Upper lobe of left lung (tissue), 6 donors: ENCODE data around the gene RAPH1. TPM values are rescaled to one million over a fixed set of nuclear protein-coding genes. Genes with fewer than 3 reads are reported as not detected.

Experiments used
- ATAC-seq, 2 donors: fragments of 200-7000 bp; cut with Tn5 transposase; one replicate each; pipeline ENCODE4 v1.9.1; 2022; ENCODE audit warnings: mild to moderate bottlenecking in 2 of 2, moderate library complexity in 2 of 2; ENCODE audit not compliant: low FRiP score in 2 of 2
- DNase-seq, 2 donors: peaks; one replicate each; pipeline ENCODE4 v3.0.0-alpha.2; 2019 to 2020
- H3K27ac ChIP-seq, 4 donors: fragments of 200-600 bp; sonication (generic); one replicate each; pipeline ENCODE4 v1.5.1; 2016 to 2019
- H3K27me3 ChIP-seq, 4 donors: fragments of 200-600 bp; sonication (generic); one replicate each; pipeline ENCODE4 v1.5.1; 2017 to 2019
- H3K36me3 ChIP-seq, 4 donors: fragments of 200-600 bp; sonication (generic); one replicate each; pipeline ENCODE4 v1.5.1; 2016 to 2019
- H3K4me1 ChIP-seq, 4 donors: fragments of 200-600 bp; sonication (generic); one replicate each; pipeline ENCODE4 v1.5.1; 2018 to 2019
- H3K4me3 ChIP-seq, 4 donors: fragments of 200-600 bp; sonication (generic); one replicate each; pipeline ENCODE4 v1.5.1; 2017 to 2019; ENCODE audit warnings: mild to moderate bottlenecking in 2 of 4, moderate library complexity in 1 of 4
- H3K9me3 ChIP-seq, 4 donors: fragments of 200-600 bp; sonication (generic); one replicate each; pipeline ENCODE4 v1.5.1; 2018 to 2019
- EP300 ChIP-seq, 4 donors: sonication (generic); formaldehyde crosslinking; IDR thresholded peaks; one replicate each; pipeline ENCODE4 v1.5.1; 2017; ENCODE audit warnings: antibody characterized with exemption in 4 of 4, control low read depth in 2 of 4
- POLR2A ChIP-seq, 4 donors: fragments of 450-650 bp; IDR thresholded peaks; one replicate each; pipeline ENCODE4 v1.5.1; 2016 to 2017; ENCODE audit warnings: antibody characterized with exemption in 4 of 4, mild to moderate bottlenecking in 2 of 4
- POLR2AphosphoS5 ChIP-seq, 2 donors: sonication (generic); formaldehyde crosslinking; IDR thresholded peaks; one replicate each; pipeline ENCODE4 v1.5.1; 2017; ENCODE audit warnings: antibody characterized with exemption in 2 of 2
- WGBS, 2 donors: methylation state at CpG; one replicate each; pipeline ENCODE4 v1.1.5; 2017 to 2018; 5-methylcytosine and 5-hydroxymethylcytosine counted together
- total RNA-seq, 6 donors: library from RNA; depleted of rRNA in 4 of 6; stranded (reverse); fragments of >200 nt in 4 of 6; gene quantifications; one replicate each; pipeline versions ENCODE4 v1.1.0 to v1.2.1, GENCODE V29; 2016 to 2021
- TF ChIP-seq, protein P1 (sequence below), 6 experiments: fragments of 450-650 bp in 4 of 6; fragments of 200-600 bp in 2 of 6; sonication (generic) in 2 of 6; IDR thresholded peaks; one replicate each; pipeline ENCODE4 v1.5.1; 2016 to 2019; ENCODE audit warnings: antibody characterized with exemption in 6 of 6
- donor health status: DM: no; HTN: no; CAD: no; lungs with moderate emphysema.
- donor health status: DM: no; HTN: yes; CAD: no; lungs with severe emphysema.

Gene RAPH1
- total RNA-seq, 6 donors from 2014 or later, result 52.1 to 144 (median 65.6) TPM

DNA sequence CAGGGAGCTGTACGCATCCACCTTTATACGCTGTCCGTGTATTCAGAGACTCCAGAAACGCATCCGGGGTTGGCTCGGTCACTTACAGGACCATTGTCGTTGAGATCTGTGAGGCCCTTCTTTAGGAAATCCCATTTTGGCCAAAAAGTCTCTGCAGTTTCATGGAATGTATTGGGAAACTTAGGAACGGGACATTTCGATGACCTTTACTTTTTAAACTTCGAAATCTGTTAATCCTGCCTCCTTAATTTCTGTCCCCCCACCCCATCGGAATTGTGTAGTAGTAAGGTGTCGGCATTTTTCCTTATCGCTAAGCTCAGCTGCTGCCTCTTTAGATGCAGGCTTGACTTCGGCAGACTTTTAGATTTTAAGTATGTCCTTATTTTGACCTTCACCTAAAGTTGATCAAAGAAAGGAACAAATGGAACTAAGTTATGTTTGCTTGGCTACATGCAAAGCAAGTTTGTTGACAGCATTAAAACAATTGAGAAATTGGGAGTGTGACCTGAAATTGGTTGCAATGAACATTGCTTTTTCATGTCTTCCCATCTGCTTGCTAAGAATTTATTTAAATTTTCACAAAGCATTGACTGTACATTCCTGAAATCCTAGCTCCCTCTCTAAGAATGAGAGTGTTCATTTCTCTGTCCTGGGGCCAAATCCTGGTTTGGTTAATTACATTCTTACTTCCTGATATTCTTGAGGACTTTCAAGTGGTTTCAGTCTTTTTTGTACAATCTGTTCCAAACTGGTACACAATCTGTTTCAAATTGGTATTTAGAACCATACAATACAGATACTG is 884 bp upstream of the RAPH1 start:
- 13 to 23% methylated on average over 14 of the region's 14 CpGs for WGBS, 2 donors
- DNase-seq, result no peak

DNA sequence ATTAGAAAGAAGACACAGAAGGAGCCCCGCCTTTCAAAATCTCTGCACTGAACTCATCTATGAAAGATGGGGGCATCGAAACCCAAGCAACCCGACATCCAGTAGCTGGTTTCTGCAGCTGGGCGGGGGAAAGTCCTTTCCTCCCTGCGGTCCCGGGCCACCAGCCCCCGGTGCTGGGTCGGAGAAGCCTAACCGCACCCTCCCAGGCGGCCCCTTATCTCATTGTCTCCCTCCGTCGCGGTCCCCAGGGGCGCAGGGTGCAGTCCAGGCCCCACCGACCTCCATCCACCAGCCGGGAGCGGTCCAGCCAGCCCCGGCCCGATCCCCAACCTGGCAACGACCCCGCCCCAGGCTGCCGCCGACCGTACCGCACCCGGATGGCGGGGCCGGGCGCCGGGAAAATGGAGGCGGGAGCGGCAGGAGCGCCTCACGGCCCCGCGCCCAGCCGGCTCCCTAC is 452 bp downstream of the RAPH1 start:
- no peaks in the 10 kb centered on the region for H3K36me3 ChIP-seq
- DNase-seq (peak in 1 of 2 donors; percentile 31), ATAC-seq (peak; percentile 7 to 41)
- 0% methylated on average over 9 to 21 of the region's 37 CpGs for WGBS, 2 donors
- H3K9me3 ChIP-seq, result peaks cover 0 to 5% (median 2%) of the 10 kb centered on the region in 4 donors
- TF ChIP-seq, protein P1, sequence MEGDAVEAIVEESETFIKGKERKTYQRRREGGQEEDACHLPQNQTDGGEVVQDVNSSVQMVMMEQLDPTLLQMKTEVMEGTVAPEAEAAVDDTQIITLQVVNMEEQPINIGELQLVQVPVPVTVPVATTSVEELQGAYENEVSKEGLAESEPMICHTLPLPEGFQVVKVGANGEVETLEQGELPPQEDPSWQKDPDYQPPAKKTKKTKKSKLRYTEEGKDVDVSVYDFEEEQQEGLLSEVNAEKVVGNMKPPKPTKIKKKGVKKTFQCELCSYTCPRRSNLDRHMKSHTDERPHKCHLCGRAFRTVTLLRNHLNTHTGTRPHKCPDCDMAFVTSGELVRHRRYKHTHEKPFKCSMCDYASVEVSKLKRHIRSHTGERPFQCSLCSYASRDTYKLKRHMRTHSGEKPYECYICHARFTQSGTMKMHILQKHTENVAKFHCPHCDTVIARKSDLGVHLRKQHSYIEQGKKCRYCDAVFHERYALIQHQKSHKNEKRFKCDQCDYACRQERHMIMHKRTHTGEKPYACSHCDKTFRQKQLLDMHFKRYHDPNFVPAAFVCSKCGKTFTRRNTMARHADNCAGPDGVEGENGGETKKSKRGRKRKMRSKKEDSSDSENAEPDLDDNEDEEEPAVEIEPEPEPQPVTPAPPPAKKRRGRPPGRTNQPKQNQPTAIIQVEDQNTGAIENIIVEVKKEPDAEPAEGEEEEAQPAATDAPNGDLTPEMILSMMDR (IDR thresholded peaks at IDR 0.05), result no peak
- TF ChIP-seq POLR2A (IDR thresholded peaks at IDR 0.05) (no peak), EP300 (IDR thresholded peaks at IDR 0.05) (no peak), POLR2AphosphoS5 (IDR thresholded peaks at IDR 0.05) (no peak)
- H3K4me1 ChIP-seq, result peaks cover 4 to 30% (median 15%) of the 10 kb centered on the region in 4 donors
- no peaks in the 10 kb centered on the region for H3K27me3 ChIP-seq
- peak overlapping the region; percentile 95 to 99 (median 97) for H3K27ac ChIP-seq
- H3K4me3 ChIP-seq, result peak overlapping the region; percentile 93 to 98 (median 96)

More for the DNA sequence above, 884 bp upstream of the RAPH1 start:
- Histone ChIP-seq H3K4me3 (peak overlapping the region; percentile 12 to 98 (median 94)), H3K9me3 (peaks cover 0 to 5% (median 2%) of the 10 kb centered on the region in 4 donors), H3K36me3 (no peaks in the 10 kb centered on the region), H3K27me3 (no peaks in the 10 kb centered on the region), H3K4me1 (peaks cover 4 to 19% (median 14%) of the 10 kb centered on the region in 4 donors), H3K27ac (peak overlapping the region; percentile 94 to 99 (median 96))
- ATAC-seq, result peak in 1 of 2 donors; percentile 61
- no peak for TF ChIP-seq POLR2A (IDR thresholded peaks at IDR 0.05)
- peak in 1 of 4 donors; percentile 47 for TF ChIP-seq EP300 (IDR thresholded peaks at IDR 0.05)
- TF ChIP-seq POLR2AphosphoS5 (IDR thresholded peaks at IDR 0.05), result no peak
- TF ChIP-seq, protein P1 (IDR thresholded peaks at IDR 0.05), result no peak

DNA sequence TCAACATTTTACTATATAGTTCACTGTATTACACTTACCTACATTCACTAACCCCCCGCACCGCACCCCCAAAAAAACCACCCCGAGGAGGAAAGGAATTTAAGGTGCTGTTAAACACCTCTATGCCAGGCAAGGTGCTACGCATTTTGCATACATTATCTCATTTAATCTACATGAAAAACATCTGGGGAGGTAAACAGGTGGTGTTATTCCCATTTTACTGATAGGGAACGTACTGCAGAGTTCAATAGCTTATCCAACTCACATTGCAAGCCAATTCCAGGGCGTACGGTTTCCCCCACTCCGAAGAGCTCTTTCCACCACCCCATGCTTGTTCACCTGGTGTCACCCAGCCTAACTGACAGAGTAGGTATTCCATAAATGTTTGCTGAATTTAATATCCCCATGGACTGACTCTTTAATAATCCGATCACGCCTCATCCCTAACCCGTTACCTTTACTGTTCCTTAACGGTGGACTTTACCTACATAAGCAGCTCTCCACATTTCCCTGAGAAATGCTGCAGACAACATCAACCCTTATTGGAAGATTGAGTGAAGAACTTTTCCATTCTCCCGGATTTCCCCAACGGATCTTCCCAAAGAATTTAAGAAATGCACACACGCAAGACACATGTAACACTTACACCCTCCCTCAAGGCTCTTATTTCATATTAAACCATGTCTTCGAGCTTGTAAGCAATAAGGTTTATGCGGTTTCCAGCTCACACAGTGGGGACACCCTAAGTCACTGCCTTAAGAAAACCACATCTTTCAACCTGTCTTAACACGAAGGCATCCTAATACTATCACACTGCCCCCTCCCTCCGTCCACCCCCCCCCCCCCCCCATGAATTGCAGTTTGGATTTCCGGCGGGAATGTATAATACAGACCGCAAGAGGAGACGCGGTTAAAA is 1.2 kb downstream of the RAPH1 start:
- no peaks in the 10 kb centered on the region for H3K27me3 ChIP-seq
- peak in 1 of 2 donors; percentile 40 for ATAC-seq
- no peaks in the 10 kb centered on the region for H3K36me3 ChIP-seq
- 3 to 5% methylated on average over 24 of the region's 24 CpGs for WGBS, 2 donors
- peaks cover 4 to 32% (median 15%) of the 10 kb centered on the region in 4 donors for H3K4me1 ChIP-seq
- TF ChIP-seq POLR2A (IDR thresholded peaks at IDR 0.05) (no peak), EP300 (IDR thresholded peaks at IDR 0.05) (no peak), POLR2AphosphoS5 (IDR thresholded peaks at IDR 0.05) (no peak)
- TF ChIP-seq, protein P1 (IDR thresholded peaks at IDR 0.05), result no peak
- no peak for DNase-seq
- H3K27ac ChIP-seq, result peak overlapping the region; percentile 95 to 99 (median 97)
- H3K4me3 ChIP-seq, result peak overlapping the region; percentile 93 to 98 (median 96)
- H3K9me3 ChIP-seq, result peaks cover 0 to 5% (median 2%) of the 10 kb centered on the region in 4 donors

DNA sequence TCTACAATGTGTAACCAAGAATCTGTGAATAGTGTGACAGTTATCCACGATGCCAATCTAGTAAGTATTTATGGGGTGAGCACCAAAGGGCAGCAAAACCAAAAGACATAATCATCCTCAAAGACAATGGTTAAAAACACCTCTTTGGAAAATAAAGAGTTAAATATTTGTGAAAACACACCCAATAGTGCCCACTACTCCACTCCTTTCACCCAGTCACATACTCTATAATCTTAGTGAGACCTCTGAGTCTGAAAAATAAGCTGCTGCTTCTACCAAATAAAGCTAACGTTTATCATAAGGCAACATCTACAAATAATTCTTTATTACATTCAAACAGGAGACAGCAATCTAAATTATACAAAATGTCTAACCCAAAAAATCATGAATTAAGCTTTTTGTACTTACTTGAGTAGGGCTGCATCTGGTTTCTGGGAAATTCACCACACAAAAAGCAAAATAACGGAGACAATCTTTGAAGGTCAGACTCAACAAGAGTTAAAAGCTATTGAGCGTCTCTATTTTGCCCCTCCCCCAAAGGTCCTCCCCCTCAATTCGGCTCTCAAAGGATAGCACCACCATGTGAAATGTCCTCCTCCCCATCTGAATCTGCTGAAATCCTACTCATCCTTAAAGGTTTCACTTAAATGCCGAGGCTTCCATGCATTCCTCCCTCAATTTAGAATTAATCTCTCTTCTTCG is 2.0 kb downstream of the RAPH1 start:
- 19 to 28% methylated on average over 7 of the region's 7 CpGs for WGBS, 2 donors
- no peaks in the 10 kb centered on the region for H3K27me3 ChIP-seq
- peaks cover 4 to 34% (median 15%) of the 10 kb centered on the region in 4 donors for H3K4me1 ChIP-seq
- DNase-seq (no peak), ATAC-seq (no peak)
- TF ChIP-seq, protein P1 (IDR thresholded peaks at IDR 0.05), result no peak
- TF ChIP-seq POLR2AphosphoS5 (IDR thresholded peaks at IDR 0.05) (no peak), POLR2A (IDR thresholded peaks at IDR 0.05) (no peak), EP300 (IDR thresholded peaks at IDR 0.05) (no peak)
- peak overlapping the region; percentile 95 to 99 (median 97) for H3K27ac ChIP-seq
- H3K9me3 ChIP-seq, result peaks cover 0 to 3% (median 1%) of the 10 kb centered on the region in 4 donors
- H3K4me3 ChIP-seq, result peak overlapping the region; percentile 93 to 98 (median 96)
- no peaks in the 10 kb centered on the region for H3K36me3 ChIP-seq
